Astrocyte (in vitro differentiated cells and primary cell): Measurements from ENCODE around the gene SNX22. TPM values are rescaled to one million over a fixed set of nuclear protein-coding genes. Genes with fewer than 3 reads are reported as not detected.

Experiments
- DNase-seq: peaks from one replicate; pipeline ENCODE4 v3.0.0-alpha.2; 2010; ENCODE audit warnings: low read depth
- FAIRE-seq: peaks from 2 replicates; lab custom pipeline; 2011; peaks lifted over from hg19 to GRCh38; lab: Jason Lieb, UNC
- H2AFZ ChIP-seq: 2 replicates; pipeline ENCODE4 v1.6.0; 2012; ENCODE audit warnings: low read depth, low read length, inconsistent platforms
- H3K27ac ChIP-seq: 2 replicates; pipeline ENCODE4 v1.5.1; 2011; ENCODE audit warnings: low read depth, low read length, inconsistent platforms
- H3K27me3 ChIP-seq: 2 replicates; pipeline ENCODE4 v1.6.0; 2011; ENCODE audit warnings: low read length, inconsistent platforms; ENCODE audit not compliant: insufficient read depth
- H3K36me3 ChIP-seq: 2 replicates; pipeline ENCODE4 v1.5.1; 2011; ENCODE audit warnings: low read length, inconsistent platforms; ENCODE audit not compliant: insufficient read depth
- H3K4me1 ChIP-seq: 2 replicates; pipeline ENCODE4 v1.5.1; 2011; ENCODE audit warnings: low read length, inconsistent platforms; ENCODE audit not compliant: insufficient read depth
- H3K4me2 ChIP-seq: 2 replicates; pipeline ENCODE4 v1.6.0; 2012; ENCODE audit warnings: low read length, inconsistent platforms
- H3K4me3 ChIP-seq: 2 replicates; pipeline ENCODE4 v1.5.1; 2011; ENCODE audit warnings: low read depth, mild to moderate bottlenecking, low read length, inconsistent platforms; ENCODE audit not compliant: insufficient read depth
- H3K79me2 ChIP-seq: 2 replicates; pipeline ENCODE4 v1.6.0; 2012; ENCODE audit warnings: mild to moderate bottlenecking, low read length, inconsistent platforms; ENCODE audit not compliant: insufficient read depth
- H3K9ac ChIP-seq: 2 replicates; pipeline ENCODE4 v1.6.0; 2012; ENCODE audit warnings: mild to moderate bottlenecking, low read length, inconsistent platforms
- H3K9me3 ChIP-seq: 2 replicates; pipeline ENCODE4 v1.5.1; 2012; ENCODE audit warnings: low read depth, mild to moderate bottlenecking, low read length, inconsistent platforms; ENCODE audit not compliant: insufficient read depth
- H4K20me1 ChIP-seq: 2 replicates; pipeline ENCODE4 v1.6.0; 2012; ENCODE audit warnings: low read length, inconsistent platforms; ENCODE audit not compliant: insufficient read depth
- H3K27ac Mint-ChIP-seq: one replicate; pipeline ENCODE4 v1.8.0; 2021; ENCODE audit warnings: mild to moderate bottlenecking, mixed read lengths; ENCODE audit not compliant: unreplicated experiment
- H3K27me3 Mint-ChIP-seq: one replicate; pipeline ENCODE4 v1.8.0; 2021; ENCODE audit warnings: low read depth, mixed read lengths; ENCODE audit not compliant: unreplicated experiment
- H3K36me3 Mint-ChIP-seq: one replicate; pipeline ENCODE4 v1.8.0; 2021; ENCODE audit warnings: low read depth, mixed read lengths; ENCODE audit not compliant: unreplicated experiment
- H3K4me1 Mint-ChIP-seq: one replicate; pipeline ENCODE4 v1.8.0; 2021; ENCODE audit warnings: low read depth, mixed read lengths; ENCODE audit not compliant: unreplicated experiment
- H3K4me3 Mint-ChIP-seq: one replicate; pipeline ENCODE4 v1.8.0; 2021; ENCODE audit warnings: mild to moderate bottlenecking, moderate library complexity, mixed read lengths; ENCODE audit not compliant: unreplicated experiment
- H3K9me3 Mint-ChIP-seq: one replicate; pipeline ENCODE4 v1.8.0; 2021; ENCODE audit warnings: mild to moderate bottlenecking, mixed read lengths; ENCODE audit not compliant: unreplicated experiment
- EZH2 ChIP-seq: IDR thresholded peaks from 2 replicates; pipeline ENCODE4 v1.6.1; 2012; ENCODE audit warnings: mild to moderate bottlenecking, low read length, inconsistent platforms; ENCODE audit not compliant: insufficient read depth
- total RNA-seq: library from RNA; stranded (reverse); gene quantifications from 2 replicates; pipeline ENCODE4 v1.2.1, GENCODE V29; 2021
- TF ChIP-seq, protein P1 (sequence below): IDR thresholded peaks from 2 replicates; pipeline ENCODE4 v1.5.1; 2011; ENCODE audit warnings: low read depth, mild to moderate bottlenecking, inconsistent platforms, low read length, moderate library complexity; ENCODE audit not compliant: insufficient read depth

SNX22 gene
- total RNA-seq, 1 donor from 2014 or later: 0.27 TPM

DNA sequence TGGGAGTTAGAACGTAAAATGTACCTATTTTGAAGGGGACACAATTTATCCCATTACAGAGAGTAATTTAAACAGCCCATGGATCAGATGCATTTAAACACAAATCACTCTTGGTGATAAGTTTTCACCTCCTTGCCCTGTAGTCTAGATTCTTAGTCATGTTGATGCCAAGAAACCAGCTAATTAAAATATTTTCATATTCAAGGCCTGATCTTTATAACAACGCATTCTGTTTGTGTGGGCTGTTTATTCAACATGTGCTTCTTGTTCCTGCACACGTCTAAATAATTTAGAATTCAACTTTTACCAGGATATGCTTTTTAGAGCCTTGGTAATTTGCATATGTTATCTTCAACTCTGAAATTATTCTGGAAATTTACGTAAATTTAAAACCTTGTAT is 29.9 kb upstream of the SNX22 start:
- Mint-ChIP-seq H3K4me3 (no peak overlapping the region), H3K36me3 (peaks cover 18% of the 10 kb centered on the region), H3K27me3 (no peaks in the 10 kb centered on the region), H3K27ac (no peak overlapping the region), H3K4me1 (no peaks in the 10 kb centered on the region), H3K9me3 (no peaks in the 10 kb centered on the region)
- TF ChIP-seq, protein P1, sequence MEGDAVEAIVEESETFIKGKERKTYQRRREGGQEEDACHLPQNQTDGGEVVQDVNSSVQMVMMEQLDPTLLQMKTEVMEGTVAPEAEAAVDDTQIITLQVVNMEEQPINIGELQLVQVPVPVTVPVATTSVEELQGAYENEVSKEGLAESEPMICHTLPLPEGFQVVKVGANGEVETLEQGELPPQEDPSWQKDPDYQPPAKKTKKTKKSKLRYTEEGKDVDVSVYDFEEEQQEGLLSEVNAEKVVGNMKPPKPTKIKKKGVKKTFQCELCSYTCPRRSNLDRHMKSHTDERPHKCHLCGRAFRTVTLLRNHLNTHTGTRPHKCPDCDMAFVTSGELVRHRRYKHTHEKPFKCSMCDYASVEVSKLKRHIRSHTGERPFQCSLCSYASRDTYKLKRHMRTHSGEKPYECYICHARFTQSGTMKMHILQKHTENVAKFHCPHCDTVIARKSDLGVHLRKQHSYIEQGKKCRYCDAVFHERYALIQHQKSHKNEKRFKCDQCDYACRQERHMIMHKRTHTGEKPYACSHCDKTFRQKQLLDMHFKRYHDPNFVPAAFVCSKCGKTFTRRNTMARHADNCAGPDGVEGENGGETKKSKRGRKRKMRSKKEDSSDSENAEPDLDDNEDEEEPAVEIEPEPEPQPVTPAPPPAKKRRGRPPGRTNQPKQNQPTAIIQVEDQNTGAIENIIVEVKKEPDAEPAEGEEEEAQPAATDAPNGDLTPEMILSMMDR: no peak
- TF ChIP-seq EZH2: no peak
- Histone ChIP-seq H3K79me2 (no peaks in the 10 kb centered on the region), H3K27me3 (no peaks in the 10 kb centered on the region), H3K4me2 (no peak overlapping the region), H3K9ac (no peak overlapping the region), H3K4me1 (no peaks in the 10 kb centered on the region), H3K4me3 (no peak overlapping the region), H4K20me1 (peaks cover 10% of the 10 kb centered on the region), H3K36me3 (peaks cover 35% of the 10 kb centered on the region), H3K9me3 (no peaks in the 10 kb centered on the region), H2AFZ (no peak overlapping the region), H3K27ac (no peak overlapping the region)
- DNase-seq (no peak), FAIRE-seq (no peak)

DNA sequence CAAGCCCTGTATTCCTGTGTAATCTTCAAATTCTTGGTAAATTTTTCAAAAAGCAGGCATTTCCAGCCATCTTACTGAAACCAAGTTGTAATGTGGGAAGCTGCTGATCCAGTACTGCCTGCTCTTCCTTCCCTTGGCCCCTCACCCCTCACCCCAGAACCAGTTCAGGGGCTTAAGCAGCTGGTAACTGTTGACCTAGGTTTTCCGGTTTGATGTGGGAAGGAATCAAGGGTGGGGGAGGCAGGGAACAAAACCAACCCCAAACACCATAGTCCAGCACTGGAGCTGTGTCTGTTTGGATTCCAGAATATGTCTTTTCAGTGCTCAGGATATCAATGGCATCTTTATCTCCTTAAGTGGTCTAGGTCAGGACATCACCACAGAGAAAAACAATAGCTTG is 29.1 kb upstream of the SNX22 start:
- H3K9ac ChIP-seq: no peak overlapping the region
- no peaks in the 10 kb centered on the region for H3K4me1 ChIP-seq
- H3K4me3 ChIP-seq: no peak overlapping the region
- Mint-ChIP-seq H3K36me3 (peaks cover 21% of the 10 kb centered on the region), H3K9me3 (no peaks in the 10 kb centered on the region), H3K27ac (no peak overlapping the region), H3K4me1 (no peaks in the 10 kb centered on the region), H3K4me3 (no peak overlapping the region), H3K27me3 (no peaks in the 10 kb centered on the region)
- H4K20me1 ChIP-seq: peaks cover 8% of the 10 kb centered on the region
- DNase-seq (no peak), FAIRE-seq (no peak)
- no peak for TF ChIP-seq EZH2
- TF ChIP-seq, protein P1: no peak
- H3K27ac ChIP-seq: no peak overlapping the region
- no peaks in the 10 kb centered on the region for H3K79me2 ChIP-seq
- no peak overlapping the region for H3K4me2 ChIP-seq
- no peak overlapping the region for H2AFZ ChIP-seq
- H3K27me3 ChIP-seq: no peaks in the 10 kb centered on the region
- H3K9me3 ChIP-seq: no peaks in the 10 kb centered on the region
- H3K36me3 ChIP-seq: peaks cover 44% of the 10 kb centered on the region

DNA sequence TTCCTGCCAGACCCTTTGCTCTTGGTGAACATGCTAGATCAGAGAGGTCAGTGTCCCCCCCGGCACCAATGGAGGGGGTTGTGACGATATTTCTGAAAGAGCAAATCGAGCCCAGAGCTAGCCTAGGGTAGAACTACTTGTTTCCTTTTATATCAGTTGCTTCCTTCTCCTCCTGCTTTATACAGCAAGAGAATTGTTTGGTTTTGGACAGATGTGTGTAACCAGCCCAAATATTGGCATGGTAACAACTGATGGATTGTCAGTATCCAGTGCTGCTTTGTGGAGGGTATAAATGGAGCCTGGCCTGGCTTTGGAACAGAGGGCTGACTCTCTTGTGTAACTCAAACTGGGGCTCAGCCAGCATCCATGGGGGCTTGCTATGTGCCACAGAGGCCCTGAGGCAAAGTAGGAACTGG is 28.6 kb upstream of the SNX22 start:
- H3K4me1 Mint-ChIP-seq: no peaks in the 10 kb centered on the region
- peaks cover 23% of the 10 kb centered on the region for H3K36me3 Mint-ChIP-seq
- no peaks in the 10 kb centered on the region for H3K9me3 Mint-ChIP-seq

More for the DNA sequence above, 28.6 kb upstream of the SNX22 start:
- DNase-seq (no peak), FAIRE-seq (no peak)
- Histone ChIP-seq H2AFZ (no peak overlapping the region), H3K4me1 (no peaks in the 10 kb centered on the region), H4K20me1 (peaks cover 7% of the 10 kb centered on the region), H3K36me3 (peaks cover 45% of the 10 kb centered on the region), H3K79me2 (no peaks in the 10 kb centered on the region), H3K9ac (no peak overlapping the region), H3K27ac (no peak overlapping the region), H3K4me3 (no peak overlapping the region), H3K27me3 (no peaks in the 10 kb centered on the region), H3K9me3 (no peaks in the 10 kb centered on the region), H3K4me2 (no peak overlapping the region)
- Mint-ChIP-seq H3K27me3 (no peaks in the 10 kb centered on the region), H3K4me3 (no peak overlapping the region), H3K27ac (no peak overlapping the region)
- TF ChIP-seq EZH2: no peak
- TF ChIP-seq, protein P1: no peak
